K562 (cell line): ENCODE measurements around the gene ZNF467. TPM values are rescaled to one million over a fixed set of nuclear protein-coding genes. Genes with fewer than 3 reads are reported as not detected.
A peak's percentile ranks its signal among the peaks of the same experiment; 100 is the strongest.

Experiments used
- ATAC-seq: fragments of 200-7000 bp; cut with Tn5 transposase; 3 replicates; pipeline ENCODE4 v1.9.1; 2020; ENCODE audit warnings: moderate library complexity
- BruUV-seq: library from RNA; stranded (reverse); fragments of 400-500 nt; replicated peaks from 2 replicates; lab custom pipeline; 2021; lab: Mats Ljungman, UMichigan
- CTCF ChIA-PET: fragments of 300-600 bp; formaldehyde crosslinking; extraction: SDS; loops from one replicate; lab custom pipeline; 2021; ENCODE audit warnings: low intra/inter-chr PET ratio; lab: Yijun Ruan, JAX
- POLR2A ChIA-PET: fragments of 300-600, 350-650 bp; sonication (Branson Sonifier 250); formaldehyde crosslinking; extraction: SDS; loops from one replicate; lab custom pipeline; 2021; ENCODE audit warnings: antibody characterized with exemption, inconsistent platforms; lab: Yijun Ruan, JAX
- DNase-seq, 4 experiments: peaks; one replicate each; pipeline versions ENCODE4 v3.0.0 to v3.0.0-alpha.2; 2011 to 2018; ENCODE audit warnings: low spot score in 3 of 4, mixed read lengths in 3 of 4; ENCODE audit errors: extremely low read depth in 1 of 4
- FAIRE-seq: peaks from 2 replicates; lab custom pipeline; 2011; peaks lifted over from hg19 to GRCh38; lab: Jason Lieb, UNC
- H2AFZ ChIP-seq: 2 replicates; pipeline ENCODE4 v1.6.0; 2011; ENCODE audit warnings: low read depth, low read length, control low read depth, inconsistent platforms
- H3K27ac ChIP-seq: fragments of 200-600 bp; 3 replicates; pipeline ENCODE4 v1.8.0; 2011; ENCODE audit warnings: low read depth, mild to moderate bottlenecking, control low read depth, inconsistent platforms, low read length, moderate library complexity, mixed read lengths; ENCODE audit errors: extremely low read depth
- H3K27me3 ChIP-seq, 2 experiments: fragments of 300-600 bp in 1 of 2; 2 replicates in 1 of 2; 3 replicates in 1 of 2; pipeline versions ENCODE4 v1.6.0 to v1.8.0; 2011; ENCODE audit warnings: inconsistent platforms in 2 of 2, low read length in 2 of 2, mild to moderate bottlenecking in 1 of 2, mixed read lengths in 1 of 2, moderate library complexity in 1 of 2; ENCODE audit not compliant: control insufficient read depth in 2 of 2, insufficient read depth in 2 of 2
- H3K36me3 ChIP-seq: fragments of 300-600 bp; 3 replicates; pipeline ENCODE4 v1.8.0; 2011; ENCODE audit warnings: mild to moderate bottlenecking, low read length, inconsistent platforms; ENCODE audit not compliant: control insufficient read depth, insufficient read depth
- H3K4me1 ChIP-seq, 2 experiments: fragments of 200-600 bp in 1 of 2; replicated peaks in 1 of 2; 2 replicates in 1 of 2; 3 replicates in 1 of 2; pipeline versions ENCODE4 v1.5.1 to v1.8.0; 2011; ENCODE audit warnings: inconsistent platforms in 2 of 2, low read length in 2 of 2, mild to moderate bottlenecking in 1 of 2, mixed read lengths in 1 of 2, moderate library complexity in 1 of 2; ENCODE audit not compliant: control insufficient read depth in 2 of 2, insufficient read depth in 2 of 2
- H3K4me2 ChIP-seq: 2 replicates; pipeline ENCODE4 v1.6.1; 2011; ENCODE audit warnings: low read length, control low read depth, inconsistent platforms, mixed read lengths; ENCODE audit not compliant: insufficient read depth
- H3K4me3 ChIP-seq: fragments of 200-600 bp; sonication (generic), shearing (Covaris generic); 2 replicates; pipeline ENCODE4 v1.5.1; 2016; ENCODE audit warnings: control low read depth, inconsistent platforms
- H3K79me2 ChIP-seq: fragments of 200-600 bp; 3 replicates; pipeline ENCODE4 v1.8.0; 2011; ENCODE audit warnings: low read length, inconsistent platforms; ENCODE audit not compliant: control insufficient read depth, insufficient read depth
- H3K9ac ChIP-seq, 2 experiments: 2 replicates each; pipeline versions ENCODE4 v1.6.0 to v1.6.1; 2011; ENCODE audit warnings: low read depth in 2 of 2, low read length in 2 of 2, control low read depth in 1 of 2, inconsistent platforms in 1 of 2, mild to moderate bottlenecking in 1 of 2, mixed read lengths in 1 of 2; ENCODE audit not compliant: insufficient read depth in 1 of 2
- H3K9me1 ChIP-seq: one replicate; pipeline ENCODE4 v1.6.0; 2011; ENCODE audit warnings: inconsistent platforms, mild to moderate bottlenecking, low read length, moderate library complexity; ENCODE audit not compliant: control insufficient read depth, insufficient read depth
- H3K9me3 ChIP-seq: replicated peaks from 2 replicates; pipeline ENCODE4 v1.5.1; 2011; ENCODE audit warnings: low read depth, low read length, inconsistent platforms; ENCODE audit not compliant: control insufficient read depth, insufficient read depth
- H4K20me1 ChIP-seq: replicated peaks from 2 replicates; pipeline ENCODE4 v1.6.1; 2011; ENCODE audit warnings: low read length, inconsistent platforms, mixed read lengths; ENCODE audit not compliant: control insufficient read depth, insufficient read depth
- E2F1 ChIP-seq: sonication (generic); formaldehyde crosslinking; IDR thresholded peaks from 2 replicates; pipeline ENCODE4 v1.8.1; 2023; ENCODE audit warnings: mild to moderate bottlenecking, missing genetic modification reagents, moderate library complexity
- ZBTB11 ChIP-seq, 3 experiments: fragments of 200-800 bp in 1 of 3; fragments of 250-450 bp in 1 of 3; fragments of 450-650 bp in 1 of 3; sonication (Bioruptor Pico) in 1 of 3; sonication (Bioruptor generic) in 1 of 3; formaldehyde crosslinking in 1 of 3; IDR thresholded peaks; 2 replicates each; pipeline versions ENCODE4 v1.6.1 to v1.8.0; 2016 to 2022; ENCODE audit warnings: mild to moderate bottlenecking in 2 of 3, missing genetic modification characterization in 2 of 3, missing compliant biosample characterization in 1 of 3, moderate library complexity in 1 of 3
- WGBS: fragments of 100-300 bp; shearing (Covaris generic); methylation state at CpG from one replicate; pipeline ENCODE4 v1.1.6; 2016; ENCODE audit warnings: low coverage, mixed read lengths; ENCODE audit not compliant: insufficient coverage; ENCODE audit errors: missing lambda C conversion rate; 5-methylcytosine and 5-hydroxymethylcytosine counted together
- in situ Hi-C: fragments of 300-500 bp; cut with MboI; formaldehyde crosslinking; loops from 4 replicates; pipeline ENCODE4 v1.15.0; 2018; ENCODE audit warnings: inconsistent platforms, mixed read lengths
- intact Hi-C: fragments of 100-400 bp; cut with micrococcal nuclease; formaldehyde crosslinking; loops from 2 replicates; pipeline ENCODE4 v1.14.2; 2022
- polyA plus RNA-seq, 8 experiments: library from polyadenylated mRNA; depleted of rRNA in 4 of 8; stranded (reverse) in 5 of 8; unstranded in 3 of 8; fragments of >200 nt; fragmentation: Nextera tagmentation in 2 of 8; fragmentation: Illumina TruSeq in 1 of 8; extraction: Ambion mirVana in 2 of 8; extraction: Trizol in 1 of 8; gene quantifications; 2 replicates each; pipeline versions ENCODE4 v1.2.1 to v1.2.3, GENCODE V29; 2011 to 2014; ENCODE audit warnings: inconsistent platforms in 1 of 8, missing spikeins in 1 of 8
- total RNA-seq, 7 experiments: library from RNA; depleted of rRNA in 6 of 7; stranded (reverse); fragments of >200 nt in 6 of 7; fragmentation: Illumina TruSeq in 2 of 7; extraction: Trizol in 2 of 7; gene quantifications; 2 replicates each; pipeline versions ENCODE4 v1.2.1 to v1.2.3, GENCODE V29; 2011 to 2021; ENCODE audit warnings: low replicate concordance in 1 of 7

The ZNF467 gene
- total and polyA plus RNA-seq, 9 of the 15 experiments (the other 6 are each of a cell fraction or from before 2014, with no cell fraction given): 0.32 to 14.2 (median 1.7) TPM

- Histone ChIP-seq H3K9me1 (no peaks in the 10 kb centered on the region), H3K4me1 (peaks cover 0 to 37% of the 10 kb centered on the region in 2 experiments; a peak in 2 of 5 replicates), H4K20me1 (0 out of 2 replicates have a peak, but pooled peaks cover 8% of the 10 kb centered on the region), H3K36me3 (no peaks in the 10 kb centered on the region), H3K27ac (no peak overlapping the region), H3K9ac (no peak overlapping the region), H3K79me2 (no peaks in the 10 kb centered on the region), H3K4me2 (no peak overlapping the region), H3K4me3 (no peak overlapping the region), H3K27me3 (peaks cover 2 to 50% of the 10 kb centered on the region in 2 experiments; a peak in 4 of 5 replicates), H2AFZ (no peak overlapping the region), H3K9me3 (no peaks in the 10 kb centered on the region)
- TF ChIP-seq E2F1 (CRISPR knock-in tag) (no peak), ZBTB11 (CRISPR knock-in tag; IDR thresholded peaks at IDR 0.05) (0 out of 6 replicates have a peak, but pooled peaks of 1 of the 3 experiments have one; percentile 8)
- 1% methylated on average over 17 of the region's 17 CpGs for WGBS
- ChIA-PET POLR2A (no interaction called here), CTCF (interaction anchor here (1.0 kb wide), 1 partner anchor 45 kb away, joined by 3 read pairs; no protein-coding TSS in a partner anchor)
- no peak for DNase-seq
- in situ Hi-C loops (no loop called here), intact Hi-C loops (no loop called here)
- ATAC-seq: peak; percentile 16
- no peak for FAIRE-seq
- BruUV-seq: no TSS peak
Observed at GRCh38 chr7:149803551-149804074, 30.2 kb upstream of the ZNF467 start.
